NCI-H2029 (cell line): Measurements from ENCODE around the gene ATP5PD.
"Not testable (repeated sequence)": the region's sequence is repeated elsewhere in the genome, so short reads cannot be mapped to it uniquely, and the experiment has no call there.

Experiments used
- DNase-seq: peaks from one replicate; lab custom pipeline; 2025; lab: John Stamatoyannopoulos, UW

ATP5PD gene

GRCh38 chr17:75077496-75078283 is 30.9 kb upstream of the ATP5PD start:
- DNase-seq: peak; percentile 53

GRCh38 chr17:75077072-75077495 is 30.3 kb upstream of the ATP5PD start:
- DNase-seq: no peak

GRCh38 chr17:75075597-75076336 is 29.0 kb upstream of the ATP5PD start:
- no peak for DNase-seq

- DNase-seq: no peak
Observed at GRCh38 chr17:75074532-75074931, 27.8 kb upstream of the ATP5PD start.

GRCh38 chr17:75073618-75074047 is 26.9 kb upstream of the ATP5PD start:
- no peak for DNase-seq

- DNase-seq: not testable (repeated sequence)
Observed at GRCh38 chr17:75072909-75073308, 26.1 kb upstream of the ATP5PD start.

GRCh38 chr17:75071478-75072271 is 24.9 kb upstream of the ATP5PD start:
- DNase-seq: not testable (repeated sequence)

- no peak for DNase-seq
Observed at GRCh38 chr17:75069783-75070182, 23.0 kb upstream of the ATP5PD start.

GRCh38 chr17:75068750-75069149 is 22.0 kb upstream of the ATP5PD start:
- no peak for DNase-seq

GRCh38 chr17:75067856-75068255 is 21.1 kb upstream of the ATP5PD start:
- DNase-seq: no peak

- no peak for DNase-seq
Observed at GRCh38 chr17:75065562-75066151, 18.9 kb upstream of the ATP5PD start.

GRCh38 chr17:75064867-75065561 is 18.2 kb upstream of the ATP5PD start:
- DNase-seq: no peak

GRCh38 chr17:75064460-75064859 is 17.7 kb upstream of the ATP5PD start:
- no peak for DNase-seq

- DNase-seq: no peak
Observed at GRCh38 chr17:75064040-75064439, 17.3 kb upstream of the ATP5PD start.

- DNase-seq: no peak
Observed at GRCh38 chr17:75063626-75064025, 16.9 kb upstream of the ATP5PD start.

- DNase-seq: no peak
Observed at GRCh38 chr17:75063201-75063600, 16.4 kb upstream of the ATP5PD start.

GRCh38 chr17:75061618-75062017 is 14.8 kb upstream of the ATP5PD start:
- no peak for DNase-seq

GRCh38 chr17:75061055-75061438 is 14.3 kb upstream of the ATP5PD start:
- no peak for DNase-seq

- no peak for DNase-seq
Observed at GRCh38 chr17:75060434-75061054, 13.8 kb upstream of the ATP5PD start.

- no peak for DNase-seq
Observed at GRCh38 chr17:75059369-75060345, 12.9 kb upstream of the ATP5PD start.
